Measurements from ENCODE around the gene NCBP2.
"Not testable (repeated sequence)": the region's sequence is repeated elsewhere in the genome, so short reads cannot be mapped to it uniquely, and the experiment has no call there.

The NCBP2 gene

DNA sequence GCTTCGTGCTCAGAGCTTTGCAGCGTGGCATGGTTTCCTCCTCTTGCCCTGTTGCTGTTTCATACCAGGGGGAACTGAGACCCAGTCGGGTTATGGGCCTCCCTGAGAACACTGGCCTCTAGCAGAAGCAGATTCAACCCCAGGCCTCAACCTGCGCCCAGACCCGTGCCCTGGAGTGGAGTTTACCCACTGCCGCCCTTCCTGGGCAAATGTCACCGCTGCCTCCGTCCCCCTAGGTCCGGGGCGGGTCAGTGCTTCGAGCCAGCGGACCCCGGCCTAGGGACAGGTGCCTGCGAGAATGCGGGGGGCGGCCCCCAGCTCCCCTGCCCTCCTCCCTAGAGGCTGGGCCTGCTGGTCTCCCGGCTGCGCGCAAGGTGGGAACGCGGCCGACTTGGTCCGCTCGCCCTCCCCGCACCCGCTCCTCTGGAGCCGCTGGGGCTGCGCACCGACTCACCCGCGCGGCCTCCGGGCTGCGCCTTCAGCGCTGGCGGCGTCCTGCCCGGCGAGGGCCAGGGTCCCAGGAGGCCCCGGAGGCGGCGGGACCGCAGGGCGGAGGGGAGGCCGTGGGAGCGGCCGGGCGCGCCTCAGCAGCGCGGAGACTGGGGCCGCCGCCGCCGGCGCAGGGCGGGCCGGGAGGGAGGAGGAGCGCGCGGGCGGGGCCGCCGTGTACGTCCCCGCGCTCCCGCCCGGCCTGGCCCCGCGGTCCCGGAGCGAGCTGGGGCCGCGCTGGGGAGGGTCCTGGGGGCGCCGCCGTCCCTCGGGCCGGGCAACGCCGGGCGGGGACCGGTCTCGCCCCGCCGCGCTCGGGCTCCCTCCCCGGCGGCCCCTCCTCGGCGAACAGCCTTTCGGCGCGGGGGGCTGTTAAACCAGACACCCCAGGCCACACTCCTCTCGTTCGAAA is 26.2 kb upstream of the NCBP2 start, which contains the start of gene PIGZ:
Gene PIGZ (minus strand): TSS at position 601 of the 901 bp plus-strand sequence. CDS start 16,802 bp downstream, outside the sequence.
- DNase-seq (ENCODE audit: low spot score) = peak; percentile 89

DNA sequence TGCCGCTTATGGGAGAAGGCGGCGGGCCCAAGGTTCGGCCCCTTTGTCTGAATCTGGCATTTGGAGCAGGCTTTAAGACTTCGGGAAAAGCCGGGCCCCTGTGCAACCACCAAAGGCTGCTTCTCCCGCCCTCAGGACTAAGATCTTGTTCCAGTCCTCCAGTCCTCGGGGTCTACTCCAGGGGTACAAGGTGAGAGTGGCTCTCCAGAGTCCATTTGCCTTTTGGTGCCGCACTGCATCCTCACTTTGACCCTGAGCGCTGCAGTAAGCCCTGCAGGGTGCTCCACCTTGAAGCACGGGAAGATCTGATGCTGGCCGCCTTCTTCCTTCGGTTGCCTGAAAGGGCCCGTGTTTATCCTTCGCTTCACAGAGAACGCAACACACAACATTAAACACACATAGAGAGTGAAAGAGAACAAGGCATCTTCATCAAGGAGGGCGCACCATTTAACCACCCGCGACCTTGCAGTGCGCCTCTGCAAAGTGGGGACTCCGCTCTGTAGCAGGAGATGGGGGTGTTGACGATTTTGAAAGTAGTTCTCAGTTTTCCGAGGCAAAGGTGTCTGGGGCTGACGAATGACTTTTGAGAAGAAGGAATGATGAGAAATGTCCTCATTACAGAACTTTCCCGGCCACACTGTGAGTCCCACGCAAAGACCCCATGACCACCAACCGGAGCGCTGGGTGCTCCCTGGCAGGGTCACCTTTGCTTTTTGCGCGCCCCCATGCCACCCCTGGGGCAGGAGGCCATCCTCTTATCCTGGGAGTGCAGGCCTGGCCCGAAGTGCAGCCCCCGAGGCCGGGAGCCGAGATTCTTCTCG is 25.3 kb upstream of the NCBP2 start:
- DNase-seq (ENCODE audit: low spot score) = no peak

DNA sequence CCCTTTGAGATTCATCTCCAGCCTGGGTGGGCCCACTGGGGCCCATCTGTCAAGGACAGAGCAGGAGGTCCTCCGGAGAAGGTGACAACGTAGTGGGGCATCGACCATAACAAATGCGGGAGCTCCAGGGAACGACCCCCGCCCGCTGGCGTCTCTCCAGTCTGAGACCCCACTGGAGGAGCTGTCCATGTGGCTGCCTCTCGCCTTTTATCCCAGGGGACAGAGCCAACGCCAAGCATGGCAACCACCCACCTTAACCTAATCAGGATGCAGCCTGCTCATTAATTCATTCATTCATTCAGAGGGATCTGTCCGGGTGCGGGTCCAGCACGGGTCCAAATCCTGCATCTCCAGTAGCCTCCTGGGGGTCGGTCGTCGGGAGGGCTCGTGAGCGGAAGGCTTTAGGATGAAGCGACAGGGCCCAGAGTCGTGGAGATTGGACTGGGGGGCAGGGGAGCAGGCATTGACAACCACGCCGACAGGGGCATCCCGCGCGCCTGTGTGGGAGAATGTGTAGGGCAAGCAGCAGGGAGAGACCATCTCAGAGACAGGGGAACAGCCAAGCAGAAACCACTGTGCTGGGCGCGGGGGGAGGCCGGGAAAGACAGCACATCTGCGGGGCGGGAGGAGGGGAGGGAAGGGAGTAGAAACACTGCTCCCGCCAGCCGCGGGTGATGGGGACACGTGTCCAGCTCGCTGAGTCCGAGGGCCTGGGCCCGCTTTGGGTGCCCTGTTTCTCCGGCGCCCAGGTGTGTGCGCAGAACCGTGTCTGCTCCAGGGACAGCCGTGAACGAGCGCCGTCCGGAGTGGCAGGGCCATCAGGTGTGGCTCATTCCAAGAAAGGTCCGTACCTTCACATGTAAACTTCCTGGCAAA is 24.4 kb upstream of the NCBP2 start:
- DNase-seq (ENCODE audit: low spot score) = no peak

- no peak for DNase-seq (ENCODE audit: low spot score)
Measured at GRCh38 chr3:196965804-196966173, 23.5 kb upstream of the NCBP2 start.

GRCh38 chr3:196965112-196965803 is 22.9 kb upstream of the NCBP2 start:
- DNase-seq (ENCODE audit: low spot score) = no peak

GRCh38 chr3:196963631-196963953 is 21.3 kb upstream of the NCBP2 start:
- no peak for DNase-seq (ENCODE audit: low spot score)

- DNase-seq (ENCODE audit: low spot score) = no peak
Measured at GRCh38 chr3:196962930-196963630, 20.8 kb upstream of the NCBP2 start.

GRCh38 chr3:196962108-196962929 is 20.0 kb upstream of the NCBP2 start:
- no peak for DNase-seq (ENCODE audit: low spot score)

DNA sequence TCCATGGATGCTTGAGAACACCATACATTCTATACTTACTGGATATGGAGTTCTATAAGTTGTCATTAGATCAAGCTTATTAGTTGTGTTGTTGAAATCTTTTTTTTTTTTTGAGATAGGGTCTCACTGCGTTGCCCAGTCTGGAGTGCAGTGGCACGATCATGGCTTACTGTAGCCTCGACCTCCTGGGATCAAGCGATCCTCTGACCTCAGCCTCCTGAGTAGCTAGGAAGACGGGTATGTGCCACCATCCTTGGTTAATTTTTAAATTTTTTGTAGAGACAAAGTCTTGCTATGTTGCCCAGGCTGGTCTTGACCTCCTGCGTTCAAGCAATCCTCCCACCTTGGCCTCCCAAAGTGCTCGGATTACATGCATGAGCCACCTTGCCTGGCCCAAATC is 12.5 kb upstream of the NCBP2 start:
- DNase-seq (ENCODE audit: low spot score) = no peak

- DNase-seq (ENCODE audit: low spot score) = no peak
Measured at GRCh38 chr3:196951371-196951770, 9.0 kb upstream of the NCBP2 start.

- DNase-seq (ENCODE audit: low spot score) = no peak
Measured at GRCh38 chr3:196949750-196950149, 7.4 kb upstream of the NCBP2 start.

- DNase-seq (ENCODE audit: low spot score) = no peak
Measured at GRCh38 chr3:196949285-196949619, 6.9 kb upstream of the NCBP2 start.

GRCh38 chr3:196948442-196949284 is 6.3 kb upstream of the NCBP2 start:
- peak; percentile 22 for DNase-seq (ENCODE audit: low spot score)

DNA sequence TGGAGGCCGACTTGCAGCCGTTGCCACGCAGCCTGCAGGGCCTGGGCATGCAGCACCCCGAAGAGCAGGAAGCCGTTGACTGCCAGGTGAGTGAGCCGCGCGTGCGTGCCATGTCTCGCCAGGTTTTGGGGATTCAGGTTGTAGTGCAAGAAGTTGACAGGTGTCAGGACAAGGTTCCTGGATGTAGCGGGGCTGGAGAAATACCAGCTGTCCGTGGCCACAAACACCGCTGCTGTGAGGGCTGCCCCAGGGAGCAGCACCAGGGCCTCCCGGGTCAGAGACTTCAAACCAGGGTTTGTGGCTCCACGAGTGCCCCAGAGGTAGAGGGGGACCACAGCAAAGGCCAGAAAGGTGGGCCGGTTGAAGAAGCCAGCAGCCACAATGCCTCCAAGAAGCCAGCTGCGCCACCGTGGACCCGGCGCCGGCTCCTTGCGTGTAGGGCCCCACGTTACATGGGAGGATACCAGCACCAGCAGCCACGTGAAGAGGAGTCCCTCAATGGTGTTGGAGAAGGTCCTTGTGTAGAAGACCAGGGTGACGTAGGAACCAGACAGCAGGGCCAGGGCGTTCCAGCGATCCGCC is 5.6 kb upstream of the NCBP2 start:
- DNase-seq (ENCODE audit: low spot score) = no peak

GRCh38 chr3:196947136-196947859 is 5.0 kb upstream of the NCBP2 start:
- peak; percentile 18 for DNase-seq (ENCODE audit: low spot score)

GRCh38 chr3:196944037-196944790 is 1.9 kb upstream of the NCBP2 start:
- not testable (repeated sequence) for DNase-seq (ENCODE audit: low spot score)

DNA sequence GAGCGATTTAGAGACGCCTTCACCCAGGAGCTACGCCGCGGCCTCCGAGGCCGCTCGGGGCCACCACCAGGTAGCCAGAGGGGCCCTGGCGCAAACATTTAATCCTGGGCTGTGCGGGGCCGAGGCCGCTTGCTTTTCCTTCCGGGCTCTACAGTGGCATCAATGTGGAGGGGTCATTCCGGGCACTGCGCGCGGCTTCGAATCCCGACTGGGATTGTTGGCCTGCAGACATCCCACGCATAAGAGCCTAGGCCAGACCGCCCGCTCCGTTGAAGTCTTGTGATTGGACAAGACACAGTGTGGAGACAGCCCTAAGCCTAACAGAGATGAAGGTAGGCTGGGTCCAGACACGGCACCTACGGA is 568 bp upstream of the NCBP2 start:
- DNase-seq (ENCODE audit: low spot score) = peak; percentile 51

Data from GM03348 (cell line).